Endothelial cell of umbilical vein (primary cell): ENCODE measurements around the gene FOSL2.

Experiments
- EZH2 ChIP-seq: IDR thresholded peaks from 2 replicates; pipeline ENCODE4 v1.6.1; 2012; ENCODE audit warnings: borderline replicate concordance, low read depth, mild to moderate bottlenecking, moderate library complexity, low read length, inconsistent platforms; ENCODE audit not compliant: severe bottlenecking
- FOS ChIP-seq: IDR thresholded peaks from 2 replicates; pipeline ENCODE4 v1.6.1; 2011; ENCODE audit warnings: mild to moderate bottlenecking, low read length, moderate library complexity, borderline replicate concordance; ENCODE audit not compliant: insufficient read depth
- GATA2 ChIP-seq: IDR thresholded peaks from 2 replicates; pipeline ENCODE4 v1.7.0; 2011; ENCODE audit warnings: low read depth, mild to moderate bottlenecking, moderate library complexity, mixed read lengths, low read length; ENCODE audit not compliant: insufficient read length, insufficient read depth
- JUN ChIP-seq: IDR thresholded peaks from 2 replicates; pipeline ENCODE4 v1.6.1; 2011; ENCODE audit warnings: borderline replicate concordance, low read depth; ENCODE audit not compliant: insufficient read length, insufficient read depth
- MAX ChIP-seq: IDR thresholded peaks from 2 replicates; pipeline ENCODE4 v1.6.1; 2011; ENCODE audit not compliant: insufficient read depth, insufficient read length
- MYC ChIP-seq: IDR thresholded peaks from one replicate; pipeline ENCODE4 v1.6.1; 2011; ENCODE audit warnings: mild to moderate bottlenecking, low read depth, low read length
- POLR2A ChIP-seq: IDR thresholded peaks from 2 replicates; pipeline ENCODE4 v1.6.1; 2012; ENCODE audit warnings: low read depth, mild to moderate bottlenecking, control low read depth, low read length
- POLR2AphosphoS5 ChIP-seq: IDR thresholded peaks from 2 replicates; pipeline ENCODE4 v1.6.1; 2012; ENCODE audit warnings: low read depth, mild to moderate bottlenecking, control low read depth, low read length, moderate library complexity; ENCODE audit not compliant: insufficient read depth
- TF ChIP-seq, protein P1 (sequence below), 2 donors: IDR thresholded peaks; 1 replicate in 1 of 2; 2 replicates in 1 of 2; pipeline ENCODE4 v1.5.1; 2011; ENCODE audit warnings: low read length in 2 of 2, mild to moderate bottlenecking in 2 of 2, moderate library complexity in 2 of 2, control low read depth in 1 of 2, inconsistent platforms in 1 of 2, low read depth in 1 of 2; ENCODE audit not compliant: insufficient read depth in 1 of 2; ENCODE audit errors: extremely low read depth in 1 of 2

DNA sequence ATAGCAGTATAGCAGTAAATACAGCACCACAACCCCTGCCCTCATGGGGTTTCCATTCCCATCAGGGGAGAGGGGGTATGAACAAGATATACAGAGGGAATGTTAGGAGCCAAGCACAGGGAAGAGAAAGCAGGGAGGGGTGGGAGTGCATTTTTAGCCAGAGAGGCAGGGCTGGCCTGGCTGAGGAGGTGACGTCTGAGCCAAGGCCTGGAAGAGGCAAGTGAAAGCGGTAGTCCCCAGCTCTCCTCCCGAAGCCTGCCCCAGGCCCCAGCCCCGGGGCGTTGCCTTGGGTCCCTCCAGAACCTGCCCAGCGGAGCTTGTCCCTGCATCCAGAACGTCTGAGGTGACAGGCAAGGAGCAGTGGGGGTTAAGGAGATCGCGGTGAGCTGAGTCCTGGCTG lies 45.1 kb upstream of the FOSL2 start:
- TF ChIP-seq, protein P1, sequence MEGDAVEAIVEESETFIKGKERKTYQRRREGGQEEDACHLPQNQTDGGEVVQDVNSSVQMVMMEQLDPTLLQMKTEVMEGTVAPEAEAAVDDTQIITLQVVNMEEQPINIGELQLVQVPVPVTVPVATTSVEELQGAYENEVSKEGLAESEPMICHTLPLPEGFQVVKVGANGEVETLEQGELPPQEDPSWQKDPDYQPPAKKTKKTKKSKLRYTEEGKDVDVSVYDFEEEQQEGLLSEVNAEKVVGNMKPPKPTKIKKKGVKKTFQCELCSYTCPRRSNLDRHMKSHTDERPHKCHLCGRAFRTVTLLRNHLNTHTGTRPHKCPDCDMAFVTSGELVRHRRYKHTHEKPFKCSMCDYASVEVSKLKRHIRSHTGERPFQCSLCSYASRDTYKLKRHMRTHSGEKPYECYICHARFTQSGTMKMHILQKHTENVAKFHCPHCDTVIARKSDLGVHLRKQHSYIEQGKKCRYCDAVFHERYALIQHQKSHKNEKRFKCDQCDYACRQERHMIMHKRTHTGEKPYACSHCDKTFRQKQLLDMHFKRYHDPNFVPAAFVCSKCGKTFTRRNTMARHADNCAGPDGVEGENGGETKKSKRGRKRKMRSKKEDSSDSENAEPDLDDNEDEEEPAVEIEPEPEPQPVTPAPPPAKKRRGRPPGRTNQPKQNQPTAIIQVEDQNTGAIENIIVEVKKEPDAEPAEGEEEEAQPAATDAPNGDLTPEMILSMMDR (IDR thresholded peaks at IDR 0.05; ENCODE audit: extremely low read depth in 1 of 2, insufficient read depth in 1 of 2, low read depth in 1 of 2, low read length in 2 of 2), result no peak
- TF ChIP-seq POLR2A, result no peak
- TF ChIP-seq POLR2AphosphoS5, result no peak
- no peak for TF ChIP-seq MYC
- no peak for TF ChIP-seq EZH2
- TF ChIP-seq MAX, result no peak
- no peak for TF ChIP-seq GATA2
- TF ChIP-seq JUN, result no peak
- no peak for TF ChIP-seq FOS
